ENCODE measurements around the gene GRAMD2B.
"Not testable (repeated sequence)": the region's sequence is repeated elsewhere in the genome, so short reads cannot be mapped to it uniquely, and the experiment has no call there.

Gene GRAMD2B, protein sequence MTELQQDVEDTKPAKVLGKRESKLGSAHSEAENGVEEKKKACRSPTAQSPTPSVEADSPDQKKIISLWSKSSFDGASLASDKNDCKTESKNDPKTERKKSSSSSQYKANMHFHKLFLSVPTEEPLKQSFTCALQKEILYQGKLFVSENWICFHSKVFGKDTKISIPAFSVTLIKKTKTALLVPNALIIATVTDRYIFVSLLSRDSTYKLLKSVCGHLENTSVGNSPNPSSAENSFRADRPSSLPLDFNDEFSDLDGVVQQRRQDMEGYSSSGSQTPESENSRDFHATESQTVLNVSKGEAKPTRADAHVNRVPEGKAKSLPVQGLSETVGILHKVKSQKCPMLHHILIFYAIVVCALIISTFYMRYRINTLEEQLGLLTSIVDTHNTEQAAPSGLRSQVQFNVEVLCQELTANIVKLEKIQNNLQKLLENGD

DNA sequence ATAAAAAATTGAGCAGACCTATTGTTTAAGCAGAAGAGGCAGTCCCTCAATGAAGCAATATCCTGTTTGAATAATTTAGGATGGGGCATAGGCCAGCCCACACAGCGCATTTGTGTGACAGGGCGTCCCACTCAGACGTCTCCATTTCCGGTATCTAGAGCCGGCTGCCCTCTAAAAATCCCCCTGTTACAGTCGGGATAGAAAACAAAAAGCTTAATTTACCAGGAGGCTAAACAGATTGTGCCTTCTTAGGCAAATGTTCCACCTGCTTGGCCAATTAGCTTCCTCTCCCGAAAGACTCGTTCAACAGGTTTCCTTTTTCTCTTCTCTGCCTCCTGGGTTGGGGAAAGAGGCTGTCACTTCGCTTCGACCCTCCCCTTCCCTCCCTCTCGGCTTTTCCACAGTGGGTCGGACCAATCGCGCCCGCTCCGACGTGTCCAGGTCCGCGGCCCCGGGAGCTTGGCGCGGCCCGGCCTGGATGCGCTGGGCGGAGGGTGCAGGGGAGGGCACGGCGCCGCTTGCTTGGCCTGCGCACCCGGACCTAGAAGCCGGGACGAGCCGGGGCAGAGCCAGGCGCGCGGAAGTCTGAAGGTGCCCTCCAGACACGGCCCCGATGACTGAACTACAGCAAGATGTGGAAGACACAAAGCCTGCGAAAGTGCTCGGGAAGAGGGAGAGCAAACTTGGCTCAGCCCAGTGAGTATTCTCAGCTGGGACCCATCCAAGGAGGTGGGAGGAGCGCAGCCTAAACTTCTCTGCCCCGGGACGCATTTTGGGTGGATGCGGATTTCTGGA lies at the start of gene GRAMD2B:
Gene GRAMD2B (plus strand): TSS at position 416 of the 795 bp plus-strand sequence. CDS start 198 bp downstream, at position 614.
- DNase-seq, result no peak

DNA sequence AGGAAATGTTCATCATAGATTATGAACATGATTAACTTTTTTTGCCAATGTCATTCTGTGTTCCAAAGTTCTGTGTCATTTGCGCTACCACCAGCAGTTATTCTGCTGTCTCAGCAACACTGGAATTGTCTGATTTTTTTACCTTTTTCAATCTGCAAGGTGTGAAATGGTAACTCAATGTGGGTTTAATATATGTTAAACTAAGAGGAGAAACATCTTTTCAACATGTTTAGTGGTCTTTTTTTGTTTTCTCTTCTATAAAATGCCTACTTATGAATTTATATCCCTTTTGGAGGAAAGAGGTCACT lies 49.1 kb upstream of the GRAMD2B start:
- DNase-seq, result no peak

DNA sequence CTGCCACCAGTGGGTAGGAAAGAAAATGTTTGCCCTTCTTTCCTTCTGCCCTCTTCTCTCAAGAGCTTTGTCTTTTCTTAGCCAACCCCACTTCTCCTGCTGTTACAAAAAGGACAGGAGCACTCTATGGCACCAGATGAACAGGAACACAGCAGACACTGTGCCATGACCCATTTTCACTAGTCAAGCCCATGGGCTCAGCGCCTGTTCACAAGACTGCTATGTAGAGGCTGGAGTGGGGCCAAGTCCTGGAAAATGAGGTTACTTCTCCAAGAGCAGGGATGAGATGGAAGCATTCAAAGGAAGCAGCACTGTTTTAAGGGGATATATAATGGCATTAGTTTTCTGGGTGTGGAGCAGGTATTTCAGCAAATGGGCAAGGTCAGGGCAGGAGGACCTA lies 46.8 kb upstream of the GRAMD2B start:
- DNase-seq, result no peak

DNA sequence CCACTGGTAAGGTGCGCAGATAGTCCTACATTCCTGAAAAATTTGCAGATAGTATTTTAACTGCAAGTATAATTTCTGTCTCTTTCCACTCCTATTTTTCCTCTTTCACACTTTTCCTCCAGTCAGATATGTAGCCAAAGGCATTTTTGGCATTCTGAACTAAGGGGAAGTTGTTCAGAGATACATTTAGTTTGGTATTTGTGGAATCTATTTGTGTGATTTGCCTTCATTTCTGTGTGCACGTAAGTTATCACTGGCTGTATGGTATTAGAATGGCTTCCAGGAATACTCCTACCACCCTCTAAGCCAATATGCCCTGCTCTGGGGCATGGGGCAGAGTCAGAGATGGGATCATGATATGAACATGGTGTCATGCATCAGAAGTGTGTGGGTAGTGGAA lies 45.8 kb upstream of the GRAMD2B start:
- DNase-seq, result no peak

DNA sequence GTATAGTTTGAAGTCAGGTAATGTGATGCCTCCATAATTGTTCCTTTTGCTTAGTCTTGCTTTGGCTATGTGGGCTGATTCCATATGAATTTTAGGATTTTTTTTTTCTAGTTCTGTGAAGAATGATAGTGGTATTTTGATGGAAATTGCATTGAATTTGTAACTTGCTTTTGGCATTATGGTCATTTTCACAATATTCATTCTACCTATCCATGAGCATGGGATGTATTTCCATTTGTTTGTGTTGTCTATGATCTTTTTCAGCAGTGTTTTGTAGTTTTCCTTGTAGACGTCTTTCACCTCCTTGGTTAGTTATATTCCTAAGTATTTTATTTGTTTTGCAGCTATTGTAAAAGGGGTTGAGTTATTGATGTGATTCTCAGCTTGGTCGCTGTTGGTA lies 42.9 kb upstream of the GRAMD2B start:
- not testable (repeated sequence) for DNase-seq

DNA sequence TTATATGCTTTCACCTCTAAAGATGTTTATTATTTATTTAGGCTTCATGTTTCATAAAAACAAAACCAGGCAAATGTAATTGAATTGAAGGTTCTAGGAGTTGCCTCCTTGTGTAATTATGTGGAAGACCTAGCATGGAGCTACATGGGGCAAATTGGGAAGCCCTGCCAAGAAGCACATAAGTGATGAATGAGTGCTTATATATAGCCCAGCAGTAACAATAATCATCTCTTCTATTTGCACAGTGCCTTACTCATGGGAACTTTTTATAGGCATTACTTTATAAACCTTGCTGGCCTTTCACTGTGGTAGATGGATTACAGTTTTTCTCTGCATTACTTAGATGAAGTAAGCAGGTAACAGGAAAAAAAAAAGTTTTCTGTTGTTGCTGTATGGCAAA lies 40.0 kb upstream of the GRAMD2B start:
- DNase-seq, result no peak

DNA sequence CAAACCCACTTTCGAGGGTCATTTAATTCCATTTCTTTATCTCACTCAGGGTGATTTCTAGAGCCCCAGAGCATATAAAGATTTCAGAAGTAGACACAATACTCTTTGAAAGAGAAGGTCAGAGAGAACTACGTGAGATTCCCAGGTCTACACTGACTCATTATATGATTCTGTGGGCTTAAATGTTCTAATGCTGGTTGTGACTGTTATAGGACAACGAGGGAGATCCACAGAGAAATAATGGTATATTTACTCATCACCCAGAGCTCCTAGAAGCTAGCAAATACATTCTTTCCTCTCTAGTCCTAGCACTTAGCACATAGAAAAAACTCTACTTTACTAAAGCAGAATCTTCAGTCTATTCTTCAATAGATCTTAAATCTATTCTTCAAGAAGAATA lies 39.4 kb upstream of the GRAMD2B start:
- DNase-seq, result no peak

DNA sequence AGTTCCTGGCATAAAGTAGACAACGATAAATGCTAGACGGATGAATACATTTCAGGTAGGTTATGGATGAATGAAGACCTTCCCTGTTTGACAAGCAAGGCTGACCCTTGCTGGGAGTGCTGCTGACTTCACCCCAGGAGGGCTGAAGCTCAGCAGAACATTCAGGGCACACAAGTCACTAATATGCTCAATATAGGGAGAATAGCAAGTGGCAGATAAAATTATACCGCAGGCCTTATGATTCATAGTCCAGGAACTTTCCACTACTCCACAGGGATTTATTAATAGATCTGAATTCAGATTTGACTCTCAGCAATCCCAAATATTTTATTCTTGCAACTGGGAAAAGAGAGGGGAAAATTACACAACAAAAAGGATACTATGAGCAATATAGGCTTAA lies 38.2 kb upstream of the GRAMD2B start:
- DNase-seq, result no peak

DNA sequence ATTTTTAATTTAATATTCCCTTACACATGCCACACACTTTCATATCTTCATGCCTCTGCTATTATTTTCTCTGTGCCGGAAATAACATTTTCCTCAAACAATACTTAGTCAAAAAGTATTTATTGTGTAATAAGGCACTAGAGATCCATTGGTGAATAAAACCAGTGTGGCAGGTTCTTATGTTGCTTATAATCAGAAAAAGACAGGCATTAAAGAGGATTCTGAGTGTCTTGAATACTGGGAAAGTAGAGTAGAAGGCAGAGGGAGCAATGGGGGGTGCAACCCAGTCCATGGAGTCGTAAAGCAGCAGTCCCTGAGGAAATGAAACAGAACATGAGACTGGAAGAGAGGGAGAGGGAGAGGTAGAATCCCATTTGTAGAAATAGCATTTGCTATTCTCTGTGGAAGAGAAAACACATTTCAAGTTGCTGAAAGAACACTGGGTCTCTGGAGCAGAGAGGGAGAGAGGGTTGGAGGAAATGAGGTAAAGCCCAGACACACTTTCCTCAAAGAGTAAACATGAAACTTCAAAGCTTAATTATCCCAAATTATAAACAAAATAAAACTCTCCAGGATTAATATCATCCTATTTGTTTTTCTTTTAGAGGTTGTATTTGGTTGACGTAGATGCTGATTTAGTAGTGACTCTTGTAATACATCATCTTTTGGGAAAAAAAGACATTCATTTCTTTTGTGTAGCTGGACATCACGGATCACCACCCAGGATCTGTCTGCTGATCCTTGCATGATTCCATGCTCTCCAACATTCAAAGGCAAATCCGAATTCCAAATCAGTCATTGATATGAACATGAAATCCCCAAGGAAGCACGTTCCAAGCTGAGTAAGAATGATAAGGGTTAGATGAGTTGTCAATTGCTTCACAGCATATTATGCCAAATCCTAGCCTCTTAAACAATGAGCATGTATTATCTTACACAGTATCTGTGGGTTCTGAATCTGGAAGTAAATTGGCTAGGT lies 37.4 kb upstream of the GRAMD2B start:
- no peak for DNase-seq

DNA sequence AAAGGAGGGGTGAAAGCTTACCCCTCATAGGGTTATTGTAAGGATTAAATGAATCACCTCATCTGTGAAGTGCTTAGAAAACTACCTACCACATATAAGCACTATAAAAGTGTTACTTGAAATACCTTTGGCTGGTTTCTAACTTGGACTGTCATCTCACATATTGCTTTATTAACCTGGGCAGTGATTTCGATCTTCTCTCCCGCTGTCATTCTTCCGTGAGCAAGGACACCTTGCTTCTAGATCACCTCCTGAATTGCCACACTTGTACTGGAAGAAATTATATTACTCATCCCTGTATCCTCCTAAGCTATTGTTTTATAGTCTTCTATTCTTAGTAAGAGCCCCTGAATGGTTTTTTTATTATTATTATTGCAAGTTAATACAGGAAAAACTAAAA lies 34.0 kb upstream of the GRAMD2B start:
- no peak for DNase-seq

DNA sequence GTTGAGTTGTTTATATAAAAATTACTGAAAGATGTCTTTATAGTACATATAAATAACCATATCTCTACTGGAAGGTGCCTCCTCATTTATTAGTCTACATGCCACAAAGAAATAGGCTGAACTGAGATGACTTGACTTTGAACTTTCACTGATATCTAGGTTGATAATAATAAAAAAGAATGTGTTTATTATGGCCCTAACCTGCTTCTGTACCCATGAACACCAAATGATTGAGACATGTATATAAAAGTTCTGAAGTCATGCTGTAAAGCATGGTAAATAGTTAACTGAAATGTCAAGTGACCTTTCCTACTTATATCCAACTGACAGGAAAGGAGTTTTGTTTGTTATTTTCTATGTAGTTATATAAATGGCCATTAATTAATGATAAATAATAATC lies 33.2 kb upstream of the GRAMD2B start:
- no peak for DNase-seq

DNA sequence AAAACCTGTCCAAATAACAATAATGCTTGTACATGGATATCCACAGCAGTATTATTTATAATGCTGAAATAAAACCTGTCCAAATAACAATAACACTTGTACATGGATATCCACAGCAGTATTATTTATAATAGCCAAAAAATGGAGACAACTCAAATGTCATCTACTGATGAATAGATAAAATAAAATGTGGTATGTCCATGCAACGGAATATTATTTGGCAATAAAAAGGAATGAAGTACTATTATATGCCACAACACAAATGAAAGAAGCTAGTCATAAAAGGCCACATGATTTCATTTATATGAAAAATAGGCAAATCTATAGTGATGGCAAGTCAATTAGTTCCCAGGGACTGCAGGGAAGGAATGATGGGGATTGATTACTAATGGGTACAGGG lies 31.8 kb upstream of the GRAMD2B start:
- no peak for DNase-seq

DNA sequence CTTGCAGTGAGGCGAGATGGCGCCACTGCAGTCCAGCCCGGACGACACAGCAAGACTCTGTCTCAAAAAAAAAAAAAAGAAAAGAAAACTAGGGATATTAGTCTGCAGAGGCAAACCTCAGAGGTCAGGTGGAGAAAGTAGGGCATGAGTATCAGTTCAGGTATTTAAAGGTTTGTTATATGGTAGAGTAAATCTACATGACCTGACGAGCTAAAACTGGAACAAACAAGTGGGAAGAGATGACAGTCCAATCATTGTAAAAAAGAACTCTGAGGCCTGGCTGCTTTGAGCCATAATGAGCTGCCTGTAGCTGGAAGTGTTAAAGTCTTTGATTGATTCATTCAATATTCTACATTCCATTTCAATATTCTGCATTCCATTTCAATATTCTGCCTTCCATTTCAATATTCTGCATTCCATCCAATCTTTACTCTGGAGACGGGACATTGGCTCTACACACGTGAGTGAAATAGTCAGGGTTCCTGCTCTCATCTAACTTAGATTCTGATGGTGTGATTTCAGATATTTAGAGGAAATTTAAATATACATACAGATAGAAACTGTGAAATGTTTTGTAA lies 28.9 kb upstream of the GRAMD2B start:
- DNase-seq, result no peak

DNA sequence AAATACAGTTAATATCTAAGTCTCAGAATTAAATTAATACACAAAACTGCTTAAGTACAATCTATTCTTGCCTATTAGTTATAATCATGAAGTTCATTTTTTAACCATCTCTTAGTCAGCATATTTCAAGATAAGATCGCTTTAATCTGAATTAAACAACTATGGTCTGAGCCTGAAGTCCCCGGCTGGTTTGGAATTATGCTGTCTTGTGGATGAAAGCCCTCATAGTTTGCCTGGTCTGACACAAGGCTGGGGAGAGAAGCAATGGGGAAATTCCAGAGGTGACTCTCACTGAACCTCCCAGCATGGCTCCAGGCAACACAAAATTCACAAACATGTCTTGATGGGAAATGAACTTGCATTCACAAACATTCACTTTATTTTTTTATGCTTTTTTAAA lies 28.0 kb upstream of the GRAMD2B start:
- no peak for DNase-seq

DNA sequence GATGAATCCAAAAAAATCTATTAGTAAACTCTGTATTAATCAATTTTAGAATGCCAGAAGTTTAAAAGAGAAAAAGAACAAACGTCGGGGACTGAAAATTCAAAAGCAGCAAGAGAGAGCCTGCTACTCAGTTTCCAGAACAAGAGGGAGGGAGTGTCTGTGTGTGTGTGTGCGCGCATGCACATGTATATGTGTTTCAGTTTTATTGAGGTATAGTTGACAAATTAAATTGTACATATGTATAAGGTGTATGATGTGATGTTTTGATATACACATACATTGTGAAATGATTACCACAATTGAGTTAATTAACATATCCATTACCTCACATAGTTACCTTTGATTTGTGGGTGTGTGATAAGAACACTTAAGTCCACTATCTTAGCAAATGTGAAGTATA lies 27.6 kb upstream of the GRAMD2B start:
- no peak for DNase-seq

DNA sequence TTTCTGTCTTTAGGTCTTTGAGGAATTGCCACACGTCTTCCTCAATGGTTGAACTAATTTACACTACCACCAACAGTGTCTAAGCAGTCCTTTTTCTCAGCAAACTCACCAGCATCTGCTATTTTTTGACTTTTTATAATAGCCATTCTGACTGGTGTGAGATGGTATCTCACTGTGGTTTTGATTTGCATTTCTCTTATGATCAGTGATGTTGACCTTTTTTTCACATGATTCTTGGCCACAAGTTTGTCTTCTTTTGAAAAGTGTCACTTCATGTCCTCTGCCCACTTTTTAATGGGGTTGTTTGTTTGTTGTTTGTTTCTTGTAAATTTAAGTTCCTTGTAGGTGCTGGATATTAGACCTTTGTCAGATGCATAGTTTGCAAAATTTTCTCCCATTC lies 26.5 kb upstream of the GRAMD2B start:
- DNase-seq, result not testable (repeated sequence)

DNA sequence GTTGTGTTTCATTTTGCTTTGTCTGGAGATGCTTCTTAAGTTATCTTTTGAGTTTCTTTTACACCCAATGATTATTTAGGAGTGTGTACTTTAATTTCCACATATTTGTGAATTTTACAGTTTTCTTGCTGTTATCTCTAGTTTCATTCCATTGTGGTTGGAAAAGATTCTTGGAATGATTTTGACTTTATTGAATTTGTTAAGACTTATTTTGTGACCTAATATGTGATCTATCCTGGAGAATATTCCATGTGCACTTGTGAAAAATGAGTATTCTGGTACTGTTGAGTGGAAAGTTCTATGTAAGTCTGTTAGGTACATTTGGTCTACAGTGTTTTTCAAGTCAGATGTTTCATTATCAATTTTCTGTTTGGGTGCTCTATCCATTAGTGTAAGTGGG lies 24.4 kb upstream of the GRAMD2B start:
- no peak for DNase-seq

DNA sequence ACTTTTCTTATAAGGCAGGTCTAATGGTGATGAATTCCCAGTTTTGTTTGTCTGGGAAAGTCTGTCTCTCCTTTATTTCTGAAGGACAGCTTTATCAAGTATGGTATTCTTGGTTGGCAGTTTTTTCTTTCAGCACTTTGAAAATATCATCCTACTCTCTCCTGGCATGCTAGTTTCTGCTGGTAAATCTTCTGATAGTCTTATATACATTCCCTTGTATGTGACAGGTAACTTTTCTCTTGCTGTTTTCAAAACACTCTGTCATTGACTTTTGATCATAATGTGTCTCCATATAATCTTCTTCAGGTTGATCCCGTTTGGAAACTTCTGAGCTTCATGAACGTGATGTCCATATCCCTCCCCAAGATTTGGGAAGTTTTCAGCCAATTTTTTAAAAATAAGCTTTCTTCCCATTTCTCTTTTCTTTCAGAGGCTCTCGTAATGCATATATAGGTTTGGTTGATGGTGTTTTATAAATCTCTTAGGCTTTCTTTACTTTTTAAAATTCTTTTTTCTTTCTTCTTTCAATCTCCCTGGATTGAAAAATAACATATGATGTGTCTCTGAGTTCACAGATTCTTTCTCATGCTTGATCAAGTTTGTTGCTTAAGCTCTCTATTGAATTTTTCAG lies 22.5 kb upstream of the GRAMD2B start:
- DNase-seq, result no peak

DNA sequence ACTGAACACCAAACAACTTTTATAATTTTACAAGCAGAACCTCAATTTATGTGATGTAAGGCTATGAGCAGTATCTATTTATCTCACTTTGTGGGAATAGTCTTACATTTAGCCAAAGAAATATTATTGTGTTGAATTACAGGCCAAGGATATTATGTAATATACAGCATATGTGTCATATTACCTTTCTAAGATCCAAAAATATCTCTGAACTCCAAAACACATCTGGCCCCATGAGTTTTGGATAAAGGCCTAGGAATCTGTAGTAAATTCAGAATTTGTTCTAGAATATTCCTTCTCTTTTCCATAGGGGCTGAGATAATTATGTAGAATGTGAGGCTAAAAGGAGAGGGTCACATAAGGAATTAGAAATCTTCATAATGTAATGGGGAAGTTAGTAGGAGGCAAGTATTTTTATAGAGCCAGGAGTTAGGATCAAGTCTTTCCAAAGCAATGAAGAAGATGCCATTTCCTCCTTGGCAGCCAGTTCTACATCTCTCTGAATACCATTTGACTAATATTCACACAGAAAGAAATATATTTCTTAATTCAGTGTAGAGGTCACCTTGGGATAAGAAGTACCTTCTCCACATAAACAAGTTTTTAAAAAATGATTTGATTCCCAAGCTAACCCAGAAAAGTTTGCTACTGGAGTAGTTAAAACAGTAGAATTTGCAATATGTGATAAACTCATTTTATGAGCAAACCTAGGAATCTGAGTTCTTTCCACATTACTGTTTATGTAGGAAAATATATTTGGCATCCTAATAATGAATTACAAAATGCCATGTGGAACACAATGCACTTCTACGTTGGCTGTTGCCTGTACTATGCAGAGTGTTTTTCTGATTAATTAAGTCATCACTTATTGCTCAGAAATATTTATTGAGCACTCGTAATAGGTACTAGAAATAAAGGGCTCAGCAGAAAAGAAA lies 20.3 kb upstream of the GRAMD2B start:
- DNase-seq, result no peak

DNA sequence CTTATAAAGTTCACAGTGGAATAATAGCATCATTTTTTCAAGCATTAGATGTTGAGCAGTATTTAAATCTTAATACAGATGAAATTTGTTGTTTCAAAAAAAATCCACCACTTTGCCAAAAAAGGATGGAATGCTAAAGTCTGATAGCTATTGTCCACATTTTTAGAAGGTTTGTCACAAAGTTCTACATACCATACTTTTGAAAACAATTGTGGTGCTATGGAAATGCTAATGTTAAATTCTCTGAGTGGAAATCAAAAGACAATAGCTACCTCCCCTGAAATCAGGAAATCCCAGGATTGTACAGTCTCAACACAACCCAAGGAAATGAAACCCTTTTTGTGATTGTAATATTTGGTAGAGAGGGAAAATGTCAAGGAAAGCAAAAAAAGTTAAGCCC lies 19.3 kb upstream of the GRAMD2B start:
- no peak for DNase-seq

DNA sequence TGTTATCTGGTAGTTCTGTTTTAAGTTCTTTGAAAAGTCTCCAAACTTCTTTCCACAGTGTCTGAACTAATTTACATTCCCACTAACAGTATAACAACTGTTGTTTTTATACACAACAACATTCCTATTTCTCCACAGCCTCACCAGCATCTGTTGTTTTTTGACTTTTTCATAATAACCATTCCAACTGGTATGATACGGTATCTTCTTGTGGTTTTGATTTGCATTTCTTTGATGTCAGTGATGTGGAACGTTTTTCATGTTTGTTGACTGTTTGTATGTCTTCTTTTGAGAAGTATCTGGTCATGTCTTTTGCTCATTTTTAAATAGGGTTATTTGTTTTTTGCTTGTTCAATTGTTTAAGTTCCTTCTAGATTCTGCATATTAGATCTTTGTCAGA lies 12.6 kb upstream of the GRAMD2B start:
- DNase-seq, result no peak
